A549 (cell line): ENCODE results near the gene YBEY. TPM values are rescaled to one million over a fixed set of nuclear protein-coding genes. Genes with fewer than 3 reads are reported as not detected.
"Not testable (repeated sequence)": the region's sequence is repeated elsewhere in the genome, so short reads cannot be mapped to it uniquely, and the experiment has no call there.

Source experiments
- ATAC-seq, 2 experiments: fragments of 200-7000 bp in 1 of 2; fragments of >200 bp in 1 of 2; cut with Nextera tagmentation in 1 of 2; cut with Tn5 transposase in 1 of 2; 3 replicates each; pipeline versions ENCODE4 v1.8.0 to v1.9.1; 2018 to 2020; ENCODE audit warnings: mild to moderate bottlenecking in 1 of 2, moderate library complexity in 1 of 2
- CTCF ChIA-PET: fragments of 300-600 bp; sonication (Branson Sonifier 250); formaldehyde crosslinking; extraction: SDS; loops from one replicate; lab custom pipeline; 2021; ENCODE audit warnings: antibody characterized with exemption, inconsistent platforms; lab: Yijun Ruan, JAX
- POLR2A ChIA-PET: fragments of 350-600 bp; formaldehyde crosslinking; extraction: SDS; loops from one replicate; lab custom pipeline; 2021; ENCODE audit warnings: antibody characterized with exemption, inconsistent platforms; lab: Yijun Ruan, JAX
- DNase-seq, 2 experiments: peaks; one replicate each; pipeline versions ENCODE4 v3.0.0 to v3.0.0-alpha.2; 2011 to 2016; ENCODE audit warnings: low read depth in 1 of 2, low spot score in 1 of 2
- FAIRE-seq: peaks from 2 replicates; lab custom pipeline; 2011; peaks lifted over from hg19 to GRCh38; lab: Jason Lieb, UNC
- H3K27ac ChIP-seq, 2 experiments: fragments of >200 bp; sonication (Bioruptor Twin); formaldehyde crosslinking; 3 replicates each; pipeline ENCODE4 v1.5.1; 2016 to 2017
- H3K4me1 ChIP-seq: fragments of >200 bp; sonication (Bioruptor Twin); formaldehyde crosslinking; 3 replicates; pipeline ENCODE4 v1.6.1; 2016
- H3K4me2 ChIP-seq: fragments of >200 bp; sonication (Bioruptor Twin); formaldehyde crosslinking; 3 replicates; pipeline ENCODE4 v1.6.1; 2016
- H3K4me3 ChIP-seq: fragments of >200 bp; sonication (Bioruptor Twin); formaldehyde crosslinking; 3 replicates; pipeline ENCODE4 v1.5.1; 2016
- H3K9me3 ChIP-seq: fragments of >200 bp; sonication (Bioruptor Twin); formaldehyde crosslinking; 3 replicates; pipeline ENCODE4 v1.6.1; 2016
- BHLHE40 ChIP-seq: IDR thresholded peaks from 2 replicates; pipeline ENCODE4 v1.6.1; 2012; ENCODE audit warnings: low read depth, low read length, inconsistent platforms
- CBX2 ChIP-seq: fragments of 200-600 bp; sonication (generic); IDR thresholded peaks from 2 replicates; pipeline ENCODE4 v1.6.1; 2016; ENCODE audit warnings: low read depth, mild to moderate bottlenecking, borderline replicate concordance
- CBX8 ChIP-seq: fragments of 200-600 bp; sonication (generic); IDR thresholded peaks from 2 replicates; pipeline ENCODE4 v1.6.1; 2016
- CHD2 ChIP-seq: fragments of 150-350 bp; IDR thresholded peaks from 2 replicates; pipeline ENCODE4 v1.6.1; 2014; ENCODE audit warnings: low read length; ENCODE audit not compliant: partially characterized antibody
- CHD4 ChIP-seq: fragments of 200-600 bp; sonication (generic); IDR thresholded peaks from 2 replicates; pipeline ENCODE4 v1.6.1; 2016; ENCODE audit warnings: antibody characterized with exemption, mild to moderate bottlenecking, borderline replicate concordance
- EHF ChIP-seq: fragments of 250-450 bp; sonication (Bioruptor Pico); IDR thresholded peaks from 2 replicates; pipeline ENCODE4 v1.5.0; 2020; ENCODE audit warnings: mild to moderate bottlenecking
- EHMT2 ChIP-seq: fragments of 200-600 bp; sonication (generic); IDR thresholded peaks from 2 replicates; pipeline ENCODE4 v1.6.1; 2016; ENCODE audit warnings: antibody characterized with exemption, low read depth, mild to moderate bottlenecking, moderate library complexity
- EP300 ChIP-seq, 2 experiments: fragments of >200 bp; sonication (Bioruptor Twin); formaldehyde crosslinking; IDR thresholded peaks; 2 replicates in 1 of 2; 3 replicates in 1 of 2; pipeline ENCODE4 v1.6.1; 2016 to 2017
- ESRRA ChIP-seq: fragments of 150-350 bp; IDR thresholded peaks from 2 replicates; pipeline ENCODE4 v1.6.1; 2014; ENCODE audit warnings: mild to moderate bottlenecking, low read length, borderline replicate concordance
- FOSL2 ChIP-seq, 2 experiments: fragments of 450-650 bp in 1 of 2; fragments of >200 bp in 1 of 2; sonication (Bioruptor Twin) in 1 of 2; formaldehyde crosslinking; IDR thresholded peaks; 2 replicates each; pipeline versions ENCODE4 v1.5.0 to v1.6.1; 2016 to 2020; ENCODE audit warnings: mild to moderate bottlenecking in 1 of 2, moderate library complexity in 1 of 2
- FOXS1 ChIP-seq: fragments of 250-450 bp; sonication (Bioruptor Pico); IDR thresholded peaks from 2 replicates; pipeline ENCODE4 v1.5.0; 2020; ENCODE audit warnings: mild to moderate bottlenecking, moderate library complexity
- HOXA7 ChIP-seq: fragments of 250-450 bp; sonication (Bioruptor Pico); IDR thresholded peaks from 2 replicates; pipeline ENCODE4 v1.5.0; 2020; ENCODE audit warnings: mild to moderate bottlenecking, moderate library complexity
- HOXB5 ChIP-seq: fragments of 250-450 bp; sonication (Bioruptor Pico); IDR thresholded peaks from 2 replicates; pipeline ENCODE4 v1.5.0; 2020; ENCODE audit warnings: mild to moderate bottlenecking, moderate library complexity
- JUN ChIP-seq, 2 experiments: fragments of >200 bp; sonication (Bioruptor Twin); formaldehyde crosslinking; IDR thresholded peaks; 2 replicates in 1 of 2; 3 replicates in 1 of 2; pipeline ENCODE4 v1.6.1; 2016 to 2017
- MAZ ChIP-seq: fragments of 150-350 bp; IDR thresholded peaks from 2 replicates; pipeline ENCODE4 v1.6.1; 2014; ENCODE audit warnings: antibody characterized with exemption, low read depth, low read length, borderline replicate concordance
- MYC ChIP-seq: IDR thresholded peaks from 2 replicates; pipeline ENCODE4 v1.6.1; 2012; ENCODE audit warnings: mild to moderate bottlenecking, inconsistent platforms, low read length, improper control_type of control experiment, borderline replicate concordance
- PBX3 ChIP-seq: IDR thresholded peaks from 2 replicates; pipeline ENCODE4 v1.6.1; 2012
- POLR2AphosphoS2 ChIP-seq: conservative IDR thresholded peaks from 2 replicates; pipeline ENCODE4 v1.6.1; 2012; ENCODE audit warnings: low read length, improper control_type of control experiment, inconsistent platforms
- RAD21 ChIP-seq, 2 experiments: fragments of >200 bp in 1 of 2; sonication (Bioruptor Twin) in 1 of 2; formaldehyde crosslinking in 1 of 2; IDR thresholded peaks in 1 of 2; conservative IDR thresholded peaks in 1 of 2; 2 replicates in 1 of 2; 3 replicates in 1 of 2; pipeline ENCODE4 v1.6.1; 2012 to 2018; ENCODE audit warnings: inconsistent platforms in 1 of 2
- RCOR1 ChIP-seq: fragments of 150-350 bp; IDR thresholded peaks from 2 replicates; pipeline ENCODE4 v1.6.1; 2014; ENCODE audit warnings: antibody characterized with exemption, low read length, low read depth
- SREBF2 ChIP-seq: fragments of 450-650 bp; IDR thresholded peaks from 2 replicates; pipeline ENCODE4 v1.6.1; 2014; ENCODE audit warnings: mild to moderate bottlenecking, moderate library complexity
- TFCP2L1 ChIP-seq: fragments of 250-450 bp; sonication (Bioruptor Pico); IDR thresholded peaks from 2 replicates; pipeline ENCODE4 v1.5.0; 2021; ENCODE audit warnings: mild to moderate bottlenecking
- TP53 ChIP-seq: fragments of 250-450 bp; sonication (Bioruptor Pico); IDR thresholded peaks from 2 replicates; pipeline ENCODE4 v1.5.0; 2021; ENCODE audit warnings: mild to moderate bottlenecking, moderate library complexity
- ZFP36 ChIP-seq: fragments of 450-650 bp; IDR thresholded peaks from 2 replicates; pipeline ENCODE4 v1.6.1; 2014; ENCODE audit warnings: borderline replicate concordance; ENCODE audit not compliant: partially characterized antibody
- ZSCAN20 ChIP-seq: fragments of 250-450 bp; sonication (Bioruptor Pico); IDR thresholded peaks from 2 replicates; pipeline ENCODE4 v1.8.0; 2022; ENCODE audit warnings: mild to moderate bottlenecking, moderate library complexity
- WGBS: methylation state at CpG from one replicate; pipeline ENCODE4 v1.1.6; 2017; ENCODE audit errors: missing lambda C conversion rate; 5-methylcytosine and 5-hydroxymethylcytosine counted together
- polyA plus RNA-seq, 4 experiments: library from polyadenylated mRNA; depleted of rRNA in 3 of 4; stranded (reverse); fragments of >200 nt; fragmentation: RNase III in 1 of 4; extraction: RNeasy Plus Mini Kit Qiagen cat#74134 plus additional on column Dnase treatment in 1 of 4; gene quantifications; 2 replicates in 3 of 4; 3 replicates in 1 of 4; pipeline ENCODE4 v1.2.3, GENCODE V29; 2011 to 2017
- TF ChIP-seq, protein P1 (sequence below): fragments of 200-600 bp; sonication (generic); IDR thresholded peaks from 2 replicates; pipeline ENCODE4 v1.6.1; 2016; ENCODE audit warnings: antibody characterized with exemption, mild to moderate bottlenecking, moderate library complexity
- TF ChIP-seq, protein P2 (sequence below): fragments of >200 bp; sonication (Bioruptor Twin); formaldehyde crosslinking; IDR thresholded peaks from 2 replicates; pipeline ENCODE4 v1.6.1; 2016
- TF ChIP-seq, protein P3 (sequence below): fragments of 450-650 bp; IDR thresholded peaks from 2 replicates; pipeline ENCODE4 v1.6.1; 2014; ENCODE audit warnings: antibody characterized with exemption
- TF ChIP-seq, protein P4 (sequence below): fragments of 250-450 bp; sonication (Bioruptor Pico); IDR thresholded peaks from 2 replicates; pipeline ENCODE4 v1.5.0; 2020; ENCODE audit warnings: low read depth, mild to moderate bottlenecking, moderate library complexity

YBEY gene
- polyA plus RNA-seq, 2 of the 4 experiments (the other 2 are of a cell fraction): 31.8 to 45.4 TPM

- CTCF ChIA-PET: no interaction called here
- Histone ChIP-seq H3K9me3 (no peaks in the 10 kb centered on the region), H3K27ac (no peak overlapping the region), H3K4me1 (no peaks in the 10 kb centered on the region), H3K4me2 (no peak overlapping the region), H3K4me3 (no peak overlapping the region)
- FAIRE-seq (no peak), ATAC-seq (no peak), DNase-seq (no peak)
- TF ChIP-seq EP300 (IDR thresholded peaks at IDR 0.05) (no peak), CHD4 (no peak), EHMT2 (no peak), ZFP36 (no peak), SREBF2 (no peak), RAD21 (conservative IDR thresholded peaks at IDR 0.05 in 1 of 2, IDR thresholded peaks at IDR 0.05 in 1 of 2) (no peak), RCOR1 (no peak), FOXS1 (CRISPR knock-in tag) (no peak), TFCP2L1 (CRISPR knock-in tag) (no peak), CHD2 (no peak), EHF (no peak), MAZ (no peak), MYC (no peak), JUN (IDR thresholded peaks at IDR 0.05) (no peak), HOXB5 (CRISPR knock-in tag) (no peak), ESRRA (no peak)
- TF ChIP-seq, protein P1, sequence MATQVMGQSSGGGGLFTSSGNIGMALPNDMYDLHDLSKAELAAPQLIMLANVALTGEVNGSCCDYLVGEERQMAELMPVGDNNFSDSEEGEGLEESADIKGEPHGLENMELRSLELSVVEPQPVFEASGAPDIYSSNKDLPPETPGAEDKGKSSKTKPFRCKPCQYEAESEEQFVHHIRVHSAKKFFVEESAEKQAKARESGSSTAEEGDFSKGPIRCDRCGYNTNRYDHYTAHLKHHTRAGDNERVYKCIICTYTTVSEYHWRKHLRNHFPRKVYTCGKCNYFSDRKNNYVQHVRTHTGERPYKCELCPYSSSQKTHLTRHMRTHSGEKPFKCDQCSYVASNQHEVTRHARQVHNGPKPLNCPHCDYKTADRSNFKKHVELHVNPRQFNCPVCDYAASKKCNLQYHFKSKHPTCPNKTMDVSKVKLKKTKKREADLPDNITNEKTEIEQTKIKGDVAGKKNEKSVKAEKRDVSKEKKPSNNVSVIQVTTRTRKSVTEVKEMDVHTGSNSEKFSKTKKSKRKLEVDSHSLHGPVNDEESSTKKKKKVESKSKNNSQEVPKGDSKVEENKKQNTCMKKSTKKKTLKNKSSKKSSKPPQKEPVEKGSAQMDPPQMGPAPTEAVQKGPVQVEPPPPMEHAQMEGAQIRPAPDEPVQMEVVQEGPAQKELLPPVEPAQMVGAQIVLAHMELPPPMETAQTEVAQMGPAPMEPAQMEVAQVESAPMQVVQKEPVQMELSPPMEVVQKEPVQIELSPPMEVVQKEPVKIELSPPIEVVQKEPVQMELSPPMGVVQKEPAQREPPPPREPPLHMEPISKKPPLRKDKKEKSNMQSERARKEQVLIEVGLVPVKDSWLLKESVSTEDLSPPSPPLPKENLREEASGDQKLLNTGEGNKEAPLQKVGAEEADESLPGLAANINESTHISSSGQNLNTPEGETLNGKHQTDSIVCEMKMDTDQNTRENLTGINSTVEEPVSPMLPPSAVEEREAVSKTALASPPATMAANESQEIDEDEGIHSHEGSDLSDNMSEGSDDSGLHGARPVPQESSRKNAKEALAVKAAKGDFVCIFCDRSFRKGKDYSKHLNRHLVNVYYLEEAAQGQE: no peak
- TF ChIP-seq, protein P2, sequence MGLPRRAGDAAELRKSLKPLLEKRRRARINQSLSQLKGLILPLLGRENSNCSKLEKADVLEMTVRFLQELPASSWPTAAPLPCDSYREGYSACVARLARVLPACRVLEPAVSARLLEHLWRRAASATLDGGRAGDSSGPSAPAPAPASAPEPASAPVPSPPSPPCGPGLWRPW: no peak
- TF ChIP-seq, protein P3, sequence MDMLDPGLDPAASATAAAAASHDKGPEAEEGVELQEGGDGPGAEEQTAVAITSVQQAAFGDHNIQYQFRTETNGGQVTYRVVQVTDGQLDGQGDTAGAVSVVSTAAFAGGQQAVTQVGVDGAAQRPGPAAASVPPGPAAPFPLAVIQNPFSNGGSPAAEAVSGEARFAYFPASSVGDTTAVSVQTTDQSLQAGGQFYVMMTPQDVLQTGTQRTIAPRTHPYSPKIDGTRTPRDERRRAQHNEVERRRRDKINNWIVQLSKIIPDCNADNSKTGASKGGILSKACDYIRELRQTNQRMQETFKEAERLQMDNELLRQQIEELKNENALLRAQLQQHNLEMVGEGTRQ: no peak
- TF ChIP-seq, protein P4, sequence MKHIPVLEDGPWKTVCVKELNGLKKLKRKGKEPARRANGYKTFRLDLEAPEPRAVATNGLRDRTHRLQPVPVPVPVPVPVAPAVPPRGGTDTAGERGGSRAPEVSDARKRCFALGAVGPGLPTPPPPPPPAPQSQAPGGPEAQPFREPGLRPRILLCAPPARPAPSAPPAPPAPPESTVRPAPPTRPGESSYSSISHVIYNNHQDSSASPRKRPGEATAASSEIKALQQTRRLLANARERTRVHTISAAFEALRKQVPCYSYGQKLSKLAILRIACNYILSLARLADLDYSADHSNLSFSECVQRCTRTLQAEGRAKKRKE (CRISPR knock-in tag): no peak
- no CpG with 5 or more reads among the region's 5 CpGs for WGBS
- POLR2A ChIA-PET: no interaction called here
Observed at GRCh38 chr21:46237474-46237873, 48.7 kb upstream of the YBEY start.

DNA sequence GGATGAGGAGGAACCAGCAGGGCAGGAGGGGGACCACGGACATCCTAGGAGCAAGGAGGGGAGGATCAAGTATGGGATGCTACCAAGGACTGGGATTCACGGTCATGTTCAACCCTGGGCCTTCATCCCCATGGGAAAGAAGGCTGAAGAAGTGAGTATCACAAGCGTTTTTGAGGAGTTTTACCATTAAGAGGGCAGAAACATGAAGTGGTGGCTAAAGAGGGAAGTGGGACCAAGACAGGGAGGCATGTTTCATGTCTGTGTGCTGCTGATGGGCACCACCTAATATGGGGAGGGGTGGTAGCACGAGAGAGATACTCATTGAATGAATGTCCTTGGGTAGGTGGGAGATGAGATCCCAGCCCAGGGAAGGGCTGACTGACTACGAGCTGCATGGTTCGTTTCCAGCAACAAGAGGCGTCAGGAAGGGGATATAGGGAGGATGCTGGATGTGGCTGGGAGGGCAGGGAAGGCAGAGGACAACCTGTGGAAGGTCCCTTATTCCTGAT, 46.3 kb upstream of the YBEY start:
- FAIRE-seq: no peak
- no peak overlapping the region for H3K4me2 ChIP-seq
- POLR2A ChIA-PET: no interaction called here
- no peak for ATAC-seq
- no peak for DNase-seq
- CTCF ChIA-PET: interaction anchor here (1.1 kb wide), 1 partner anchor 28 kb away, joined by 3 read pairs; no protein-coding TSS in a partner anchor
- H3K4me3 ChIP-seq: no peak overlapping the region
- H3K4me1 ChIP-seq: no peaks in the 10 kb centered on the region
- WGBS: 86% methylated on average over 7 of the region's 7 CpGs
- TF ChIP-seq ZSCAN20 (CRISPR knock-in tag): no peak
- no peak for TF ChIP-seq POLR2AphosphoS2
- TF ChIP-seq CBX8: no peak
- TF ChIP-seq BHLHE40: no peak
- no peak for TF ChIP-seq HOXA7
- TF ChIP-seq FOSL2 (IDR thresholded peaks at IDR 0.05): no peak
- TF ChIP-seq FOSL2 (CRISPR knock-in tag; IDR thresholded peaks at IDR 0.05): no peak
- TF ChIP-seq PBX3: no peak
- TF ChIP-seq TP53 (CRISPR knock-in tag): no peak
- TF ChIP-seq CHD2: no peak
- no peak for TF ChIP-seq CBX2
- TF ChIP-seq, all 56 proteins: peak for 0
- H3K27ac ChIP-seq: no peak overlapping the region
- H3K9me3 ChIP-seq: no peaks in the 10 kb centered on the region

GRCh38 chr21:46241577-46241976, 44.6 kb upstream of the YBEY start:
- POLR2A ChIA-PET, DNase-seq, H3K4me3 ChIP-seq, H3K9me3 ChIP-seq, ATAC-seq, FAIRE-seq, H3K4me1 ChIP-seq, H3K27ac ChIP-seq, H3K4me2 ChIP-seq: not testable (repeated sequence)
- WGBS: 95% methylated on average over 1 of the region's 1 CpG
- CTCF ChIA-PET: interaction anchor here (0.6 to 0.7 kb wide), 2 partner anchors 11 to 24 kb away, joined by 3 read pairs; no protein-coding TSS in a partner anchor
